Peyer's patch (tissue), 4 donors: ENCODE measurements around the gene RAD51B.

ENCODE experiments used
- POLR2A ChIP-seq, 2 donors: fragments of 450-650 bp; IDR thresholded peaks; one replicate each; pipeline ENCODE4 v1.5.1; 2017; ENCODE audit warnings: antibody characterized with exemption in 2 of 2, mild to moderate bottlenecking in 2 of 2, moderate library complexity in 2 of 2
- TF ChIP-seq, protein P1 (sequence below), 6 experiments: fragments of 450-650 bp in 4 of 6; fragments of 200-600 bp in 2 of 6; sonication (generic) in 1 of 6; IDR thresholded peaks; one replicate each; pipeline ENCODE4 v1.5.1; 2017 to 2019; ENCODE audit warnings: antibody characterized with exemption in 6 of 6, mild to moderate bottlenecking in 3 of 6, moderate library complexity in 1 of 6

DNA sequence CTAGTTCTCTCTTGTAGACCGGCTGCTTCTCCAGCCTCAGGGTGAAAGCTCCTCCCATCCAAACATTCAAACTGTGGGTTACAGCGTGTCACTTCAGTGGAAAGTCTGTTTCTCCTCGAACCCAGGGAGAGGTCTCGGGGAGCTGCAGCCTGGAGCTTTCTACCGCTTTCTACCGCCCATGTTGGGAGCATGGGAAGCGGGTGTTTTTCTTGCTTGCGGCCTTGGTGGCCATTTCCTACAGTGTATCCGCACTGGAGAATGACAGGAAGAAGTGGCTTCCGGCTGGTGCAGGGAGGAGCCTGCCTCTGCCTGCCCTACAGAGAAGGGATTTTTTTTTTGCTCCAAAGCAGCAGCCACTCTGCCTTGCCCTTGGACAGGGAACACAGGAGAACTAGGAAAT, 952.1 kb downstream of the RAD51B start:
- TF ChIP-seq, protein P1, sequence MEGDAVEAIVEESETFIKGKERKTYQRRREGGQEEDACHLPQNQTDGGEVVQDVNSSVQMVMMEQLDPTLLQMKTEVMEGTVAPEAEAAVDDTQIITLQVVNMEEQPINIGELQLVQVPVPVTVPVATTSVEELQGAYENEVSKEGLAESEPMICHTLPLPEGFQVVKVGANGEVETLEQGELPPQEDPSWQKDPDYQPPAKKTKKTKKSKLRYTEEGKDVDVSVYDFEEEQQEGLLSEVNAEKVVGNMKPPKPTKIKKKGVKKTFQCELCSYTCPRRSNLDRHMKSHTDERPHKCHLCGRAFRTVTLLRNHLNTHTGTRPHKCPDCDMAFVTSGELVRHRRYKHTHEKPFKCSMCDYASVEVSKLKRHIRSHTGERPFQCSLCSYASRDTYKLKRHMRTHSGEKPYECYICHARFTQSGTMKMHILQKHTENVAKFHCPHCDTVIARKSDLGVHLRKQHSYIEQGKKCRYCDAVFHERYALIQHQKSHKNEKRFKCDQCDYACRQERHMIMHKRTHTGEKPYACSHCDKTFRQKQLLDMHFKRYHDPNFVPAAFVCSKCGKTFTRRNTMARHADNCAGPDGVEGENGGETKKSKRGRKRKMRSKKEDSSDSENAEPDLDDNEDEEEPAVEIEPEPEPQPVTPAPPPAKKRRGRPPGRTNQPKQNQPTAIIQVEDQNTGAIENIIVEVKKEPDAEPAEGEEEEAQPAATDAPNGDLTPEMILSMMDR (IDR thresholded peaks at IDR 0.05), result no peak
- TF ChIP-seq POLR2A (IDR thresholded peaks at IDR 0.05), result no peak
